Activated CD8-positive, alpha-beta memory T cell treated with anti-CD3 and anti-CD28 coated beads, Interleukin-2, amount 50 U/mL, for 48 hours (primary cell): ENCODE data around the gene PBX4.

Experiments
- DNase-seq: peaks from one replicate; pipeline ENCODE4 v3.0.0-alpha.2; 2020

PBX4 gene

DNA sequence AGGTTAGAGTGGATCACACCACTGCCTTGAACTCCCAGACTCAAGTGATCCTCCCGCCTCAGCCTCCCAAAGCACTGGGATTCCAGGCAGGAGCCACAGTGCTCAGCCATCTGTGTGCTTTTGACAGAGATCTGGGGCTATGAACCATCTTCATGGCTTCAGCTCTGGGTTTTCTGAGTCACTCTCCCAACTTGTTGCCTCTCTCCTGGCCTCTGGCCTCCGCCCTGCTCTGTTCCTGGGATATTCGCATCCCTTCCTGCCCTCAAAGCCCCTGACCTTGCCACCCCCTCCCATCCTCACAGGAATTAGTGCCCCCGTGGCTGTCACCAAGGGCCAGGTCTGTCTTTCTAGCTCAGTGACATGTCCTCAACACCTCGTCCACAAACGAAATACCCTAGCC, 30.7 kb upstream of the PBX4 start:
- DNase-seq = no peak

DNA sequence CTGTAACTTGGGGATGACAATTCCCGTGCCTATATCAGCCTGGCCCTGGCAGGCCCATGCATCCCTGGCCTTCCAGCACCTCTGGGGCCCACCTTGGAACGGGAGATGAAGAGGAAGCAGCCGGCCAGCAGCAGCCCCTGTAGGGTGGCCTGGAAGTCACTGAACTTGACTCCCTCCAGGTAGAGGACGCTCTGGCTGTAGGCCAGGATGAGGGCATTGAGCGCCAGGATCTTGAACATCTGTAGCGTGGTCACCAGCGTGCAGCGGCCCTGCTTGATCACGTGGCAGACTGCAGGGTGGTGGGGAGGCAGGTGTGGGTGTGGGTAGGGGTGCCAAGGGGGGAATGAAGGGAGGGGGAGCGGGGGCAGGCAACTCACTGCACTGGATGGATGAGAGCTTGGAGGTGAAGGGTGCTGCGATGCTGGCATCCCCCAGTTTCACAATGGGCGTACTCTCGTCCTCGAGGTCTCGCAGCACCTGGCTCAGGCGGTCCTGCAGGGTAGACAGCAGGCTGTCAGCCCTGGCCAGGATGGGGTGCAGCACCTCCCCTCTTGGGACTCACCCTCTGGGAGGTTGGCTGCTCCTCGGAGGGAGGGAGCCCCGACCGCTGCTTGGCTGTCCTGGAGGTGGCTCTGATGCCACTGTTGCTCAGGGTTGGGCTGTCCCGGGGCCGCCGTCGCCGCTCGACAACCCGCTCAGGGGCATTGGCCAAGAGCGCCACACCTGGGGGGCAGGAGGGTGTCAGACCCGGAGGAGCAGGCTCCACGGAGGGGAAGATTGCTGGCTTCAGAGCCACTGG, 28.7 kb upstream of the PBX4 start:
- DNase-seq = no peak

DNA sequence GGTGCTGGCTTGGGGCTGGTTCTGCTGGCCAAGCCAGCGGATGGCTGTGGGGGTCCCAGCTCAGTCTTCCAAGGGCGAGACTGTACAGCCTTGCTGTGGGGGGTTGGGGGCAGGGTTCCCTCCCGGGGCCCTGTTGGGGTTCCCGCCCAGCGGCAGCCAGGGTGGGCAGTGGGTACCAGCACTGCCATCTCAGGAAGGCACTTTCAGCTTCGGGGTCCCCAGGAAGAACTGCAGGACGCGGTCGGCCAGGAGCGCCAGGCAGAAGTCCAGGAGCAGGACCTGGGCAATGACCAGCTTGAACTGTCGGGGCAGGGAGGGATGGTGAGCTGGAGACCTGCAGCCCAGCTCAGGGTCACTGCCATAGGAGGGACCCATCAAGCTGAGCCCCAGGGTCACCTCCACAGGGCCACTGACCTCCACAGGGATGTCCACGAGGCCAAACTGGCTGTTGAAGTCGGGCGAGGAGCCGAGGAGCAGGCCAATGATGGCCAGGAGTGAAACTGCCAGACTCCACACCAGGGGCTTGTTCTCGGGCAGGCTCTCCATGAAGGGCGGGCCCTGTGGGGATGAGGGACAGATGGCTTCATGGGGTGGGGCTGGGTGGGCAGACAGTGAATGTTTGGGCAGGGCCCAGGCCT, 26.9 kb upstream of the PBX4 start:
- DNase-seq = no peak

DNA sequence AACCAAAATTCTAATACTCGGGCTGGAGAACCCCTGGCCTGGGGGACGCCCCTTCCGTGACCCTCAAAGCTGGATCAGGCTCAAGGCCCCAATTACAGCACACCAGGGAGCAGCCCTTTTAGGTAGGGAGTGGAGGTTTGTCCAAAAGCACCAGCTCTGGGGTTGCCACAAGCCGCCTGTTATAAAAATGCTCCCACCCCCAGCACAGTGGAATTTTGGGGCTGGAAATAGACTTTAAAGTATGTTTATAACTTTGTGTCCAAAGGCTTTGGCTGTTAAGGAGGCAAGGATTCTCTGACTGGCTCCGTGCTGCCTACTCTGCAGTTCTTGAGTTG, 25.5 kb upstream of the PBX4 start:
- DNase-seq = no peak

DNA sequence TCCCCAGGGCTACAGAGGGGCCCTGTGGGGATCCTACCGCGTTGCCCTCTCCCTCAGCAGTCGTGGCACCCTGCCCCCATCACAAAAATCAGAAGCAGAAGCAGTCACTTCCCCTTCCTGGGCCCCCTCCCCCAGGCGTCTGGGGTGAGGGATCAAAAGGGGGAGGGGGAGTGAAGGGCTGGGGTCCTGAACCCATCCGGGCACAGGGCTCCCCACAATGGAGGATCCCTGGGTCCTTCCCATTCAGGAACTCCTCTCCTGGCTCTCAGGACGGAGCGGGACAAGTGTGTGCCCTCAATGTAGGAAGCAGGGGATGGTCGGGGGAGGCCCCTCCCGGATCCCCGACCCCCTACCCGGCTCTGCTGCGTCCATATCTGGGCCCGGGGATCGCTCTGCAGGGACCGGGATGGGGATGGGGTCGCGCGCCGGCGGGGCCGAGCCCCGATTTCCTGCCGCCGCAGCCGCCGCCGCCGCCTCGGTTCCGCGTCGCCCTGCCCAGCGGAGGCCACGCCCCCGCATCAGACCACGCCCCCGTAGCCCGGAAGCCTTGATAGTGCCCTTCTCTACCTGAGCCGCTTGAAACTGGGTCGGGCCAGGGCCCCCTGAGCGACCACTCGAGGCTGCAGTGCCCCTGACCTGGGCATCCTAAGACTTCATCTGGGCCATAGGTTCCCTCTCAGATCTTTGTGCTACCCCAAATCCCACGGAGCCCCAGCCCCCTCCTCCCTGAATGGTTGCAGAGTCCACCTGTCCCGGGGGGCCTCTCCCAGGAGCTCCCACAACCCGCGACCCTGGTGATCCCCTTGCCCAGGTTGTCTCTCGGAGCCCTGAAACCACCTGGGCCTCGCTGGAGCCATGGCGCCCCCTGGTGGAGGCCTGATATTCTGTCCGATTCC, 24.9 kb upstream of the PBX4 start, which contains the start of gene GMIP:
Gene GMIP (minus strand): TSS at position 500 of the 896 bp plus-strand sequence. CDS start 128 bp downstream, at position 372.
- DNase-seq = peak; percentile 96

DNA sequence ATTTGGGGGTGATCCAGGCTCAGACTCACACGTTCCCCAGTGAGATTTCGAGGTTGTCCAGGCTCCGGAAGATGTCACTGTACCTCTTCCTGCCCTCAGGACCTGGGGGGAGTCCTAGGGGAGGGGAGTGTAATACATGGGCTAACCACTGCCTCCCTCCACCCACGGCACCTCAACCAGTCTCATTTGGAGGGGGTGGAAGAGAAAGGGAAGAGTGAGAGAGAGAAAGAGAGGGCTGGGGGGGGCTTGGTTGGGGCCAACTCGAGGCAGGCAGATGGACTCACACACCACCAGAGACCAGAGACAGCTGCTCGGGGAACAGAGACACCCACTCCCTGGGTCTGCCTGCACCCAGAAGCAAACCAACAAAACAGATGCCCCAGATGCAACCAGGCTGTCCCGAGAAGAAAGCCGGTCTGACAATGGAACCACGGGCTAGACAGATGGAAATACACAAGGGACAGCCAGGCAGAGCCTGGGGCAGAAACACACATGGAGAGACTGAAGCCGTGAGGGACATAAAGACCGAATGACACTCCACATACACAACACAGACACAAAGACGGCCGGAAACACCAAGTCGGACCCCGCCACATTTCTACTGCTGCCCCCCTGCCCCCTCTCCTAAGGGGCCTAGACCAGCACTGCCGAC, 24.1 kb upstream of the PBX4 start:
- DNase-seq = peak; percentile 74

GRCh38 chr19:19637523-19638251, 19.2 kb upstream of the PBX4 start:
- DNase-seq = no peak

GRCh38 chr19:19637186-19637522, 18.7 kb upstream of the PBX4 start:
- DNase-seq = no peak

DNA sequence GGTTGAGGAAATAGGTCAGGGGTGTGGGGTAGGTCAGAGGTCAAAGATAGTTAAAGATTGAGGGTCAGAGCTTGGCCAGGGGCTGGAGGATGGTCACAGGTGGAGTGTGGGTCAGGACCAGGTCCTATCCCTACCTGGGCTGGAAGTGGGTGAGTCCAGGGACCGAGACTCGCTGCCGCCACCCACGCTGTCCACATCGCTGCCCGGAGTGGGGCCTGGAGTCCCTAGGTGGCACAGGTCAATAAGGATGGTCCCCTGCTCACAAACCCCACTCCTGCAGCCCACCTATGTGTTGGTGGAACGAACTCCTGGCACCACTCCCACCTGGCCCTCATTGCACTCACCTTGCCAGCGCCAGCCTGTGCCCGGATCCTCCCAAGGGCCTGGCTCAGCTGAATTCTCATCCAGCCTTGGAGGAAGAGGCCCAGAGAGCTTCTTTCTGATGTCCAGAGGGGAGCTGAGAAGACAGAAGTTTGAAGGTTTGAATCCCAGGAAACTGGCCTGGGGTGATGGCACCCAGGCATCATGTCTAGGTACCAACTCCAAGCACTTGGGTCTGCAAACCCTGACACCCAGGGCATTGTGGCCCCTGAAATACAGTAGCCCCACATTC, 18.2 kb upstream of the PBX4 start:
- DNase-seq = no peak

- no peak for DNase-seq
These were observed 16.8 kb upstream of the PBX4 start for GRCh38 chr19:19635313-19635702.

- DNase-seq = no peak
These were observed 16.2 kb upstream of the PBX4 start for GRCh38 chr19:19634516-19635312.

- no peak for DNase-seq
These were observed 15.4 kb upstream of the PBX4 start for GRCh38 chr19:19633711-19634515.

GRCh38 chr19:19632661-19633060, 14.2 kb upstream of the PBX4 start:
- no peak for DNase-seq

- no peak for DNase-seq
These were observed 12.9 kb upstream of the PBX4 start for GRCh38 chr19:19631346-19631745.

GRCh38 chr19:19630426-19630825, 11.9 kb upstream of the PBX4 start:
- no peak for DNase-seq

GRCh38 chr19:19630062-19630414, 11.6 kb upstream of the PBX4 start:
- no peak for DNase-seq

DNA sequence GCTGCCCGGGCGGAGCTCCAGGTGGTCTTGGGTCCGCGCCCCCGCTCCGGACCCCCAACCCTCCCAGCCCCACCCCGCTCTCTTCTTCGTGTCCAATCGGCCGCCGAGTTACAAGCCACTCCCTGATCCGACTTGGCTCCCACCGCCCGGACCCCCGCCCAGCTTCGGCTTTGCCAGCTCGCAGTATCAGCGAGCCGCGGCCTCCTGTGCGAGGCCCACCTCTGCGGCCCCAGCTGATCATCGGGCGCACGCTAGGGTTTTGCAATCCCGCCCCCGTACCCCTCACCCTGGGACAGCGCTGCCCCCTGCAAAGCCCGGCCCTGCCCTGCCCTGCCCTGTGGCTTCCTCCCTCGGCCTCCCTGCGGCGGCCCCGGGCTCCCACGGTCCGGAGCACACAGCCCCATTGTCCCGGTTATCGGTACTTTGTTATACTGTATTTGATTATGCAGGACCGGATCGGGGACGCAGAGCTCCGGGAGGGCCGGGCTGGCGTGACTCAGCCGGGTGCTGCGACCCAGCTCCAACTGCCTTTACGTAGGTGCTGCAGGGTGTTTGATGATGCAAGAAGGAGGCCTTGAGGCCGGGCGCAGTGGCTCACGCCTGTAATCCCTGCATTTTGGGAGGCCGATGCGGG, 10.1 kb upstream of the PBX4 start:
- DNase-seq = peak; percentile 77

DNA sequence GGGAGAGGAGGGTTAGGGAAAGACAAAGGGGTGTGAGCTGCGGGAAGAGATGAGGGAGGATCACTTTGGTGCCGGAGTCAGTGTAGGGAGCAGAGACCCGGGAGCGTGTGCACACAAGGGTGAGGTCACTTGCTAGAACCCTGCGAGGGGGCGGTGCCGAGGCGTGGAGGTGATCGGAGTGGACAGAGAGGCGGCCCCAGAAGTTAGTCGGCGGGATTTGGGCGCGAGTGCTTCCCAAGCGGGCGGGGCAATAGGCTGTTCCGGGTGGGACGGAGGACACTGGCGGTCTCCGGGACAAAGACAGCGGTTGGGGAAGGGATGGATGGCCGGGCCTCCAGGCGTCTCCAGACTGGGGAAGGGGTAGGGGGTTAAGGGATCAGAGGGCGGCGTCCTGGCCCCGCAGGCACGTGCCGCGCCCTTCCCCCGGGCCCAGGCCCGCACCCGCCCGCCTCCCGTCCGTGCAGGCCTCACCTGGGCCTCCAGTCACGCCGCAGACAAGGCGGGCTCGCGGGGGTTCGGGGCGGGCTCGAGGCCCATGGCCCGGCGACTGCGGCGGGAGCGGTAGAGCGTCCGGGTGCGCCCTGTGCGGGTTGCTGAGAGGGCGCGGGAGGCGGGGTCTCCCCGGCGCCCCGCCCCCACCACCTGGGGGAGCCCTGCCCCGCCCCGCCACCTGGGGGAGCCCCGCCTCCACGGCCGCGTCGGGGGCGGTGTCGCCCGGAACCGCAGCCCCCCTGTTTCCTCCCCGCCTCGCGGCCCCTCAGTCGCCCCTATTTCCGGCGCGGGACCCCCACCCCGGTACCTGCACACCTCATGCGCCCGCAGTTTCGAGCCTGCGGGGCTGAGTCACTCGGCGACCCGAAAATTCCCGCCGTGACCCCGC, 9.4 kb upstream of the PBX4 start, which contains the start of gene LPAR2:
Gene LPAR2 (minus strand): TSS at position 600 of the 880 bp plus-strand sequence. CDS start 945 bp downstream, outside the sequence.
- peak; percentile 85 for DNase-seq
